ENCODE data around the gene PLXDC2.

DNA sequence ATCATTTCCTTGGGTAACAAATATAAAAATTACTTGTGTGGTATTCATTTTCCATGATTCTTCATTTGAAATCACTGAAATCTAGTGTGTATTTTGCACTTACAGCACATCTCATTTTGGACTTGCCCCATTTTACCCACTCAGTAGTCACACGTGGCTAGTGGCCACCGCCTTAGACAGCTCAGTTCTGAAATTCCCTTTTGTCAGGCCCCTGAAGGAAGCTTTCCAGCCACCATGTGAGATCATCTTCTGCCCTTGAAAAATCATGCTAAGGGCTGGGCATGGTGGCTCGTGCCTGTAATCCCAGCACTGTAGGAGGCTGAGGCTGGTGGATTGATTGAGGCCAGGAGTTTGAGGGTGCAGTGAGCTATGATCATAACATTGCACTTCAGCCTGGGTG lies 79.3 kb downstream of the PLXDC2 start:
- TF ChIP-seq, protein P1, sequence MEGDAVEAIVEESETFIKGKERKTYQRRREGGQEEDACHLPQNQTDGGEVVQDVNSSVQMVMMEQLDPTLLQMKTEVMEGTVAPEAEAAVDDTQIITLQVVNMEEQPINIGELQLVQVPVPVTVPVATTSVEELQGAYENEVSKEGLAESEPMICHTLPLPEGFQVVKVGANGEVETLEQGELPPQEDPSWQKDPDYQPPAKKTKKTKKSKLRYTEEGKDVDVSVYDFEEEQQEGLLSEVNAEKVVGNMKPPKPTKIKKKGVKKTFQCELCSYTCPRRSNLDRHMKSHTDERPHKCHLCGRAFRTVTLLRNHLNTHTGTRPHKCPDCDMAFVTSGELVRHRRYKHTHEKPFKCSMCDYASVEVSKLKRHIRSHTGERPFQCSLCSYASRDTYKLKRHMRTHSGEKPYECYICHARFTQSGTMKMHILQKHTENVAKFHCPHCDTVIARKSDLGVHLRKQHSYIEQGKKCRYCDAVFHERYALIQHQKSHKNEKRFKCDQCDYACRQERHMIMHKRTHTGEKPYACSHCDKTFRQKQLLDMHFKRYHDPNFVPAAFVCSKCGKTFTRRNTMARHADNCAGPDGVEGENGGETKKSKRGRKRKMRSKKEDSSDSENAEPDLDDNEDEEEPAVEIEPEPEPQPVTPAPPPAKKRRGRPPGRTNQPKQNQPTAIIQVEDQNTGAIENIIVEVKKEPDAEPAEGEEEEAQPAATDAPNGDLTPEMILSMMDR (conservative IDR thresholded peaks at IDR 0.05; ENCODE audit: low read depth, low read length), result no peak
- no peak for TF ChIP-seq EZH2 (IDR thresholded peaks at IDR 0.05; ENCODE audit: low read length, unreplicated experiment)
- TF ChIP-seq EZH2phosphoT487 (IDR thresholded peaks at IDR 0.05; ENCODE audit: borderline replicate concordance, low read length), result no peak
